GM10847 (cell line): ENCODE data around the gene GALNT17.

Source experiments
- POLR2A ChIP-seq: IDR thresholded peaks from 2 replicates; pipeline ENCODE4 v1.6.1; 2011; ENCODE audit not compliant: insufficient read length; ENCODE audit errors: extremely low read depth

Gene GALNT17

GRCh38 chr7:71627651-71628050, 495.7 kb downstream of the GALNT17 start:
- no peak for TF ChIP-seq POLR2A

DNA sequence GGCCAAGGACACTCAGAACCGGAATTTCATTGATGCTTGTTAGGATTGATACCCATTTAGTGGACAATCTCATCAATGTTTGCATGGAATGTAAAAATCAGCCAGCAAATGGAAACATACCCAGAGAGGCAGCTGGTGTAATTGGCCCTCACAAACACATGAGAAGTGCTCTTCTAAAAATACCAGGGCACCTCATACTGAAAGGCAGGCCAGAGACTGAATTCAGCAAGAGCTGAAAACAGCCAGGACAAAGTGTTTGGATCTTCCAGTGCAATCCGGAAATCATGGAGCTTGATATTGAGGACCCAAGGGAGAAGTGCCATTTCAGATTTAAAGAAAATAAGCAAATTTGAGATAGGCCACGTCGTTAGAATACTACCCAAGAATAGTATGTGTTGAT, 498.6 kb downstream of the GALNT17 start:
- TF ChIP-seq POLR2A, result no peak

- TF ChIP-seq POLR2A, result no peak
Measured at GRCh38 chr7:71633551-71634008, 501.6 kb downstream of the GALNT17 start.

- TF ChIP-seq POLR2A, result no peak
Measured at GRCh38 chr7:71636329-71636728, 504.4 kb downstream of the GALNT17 start.

- TF ChIP-seq POLR2A, result no peak
Measured at GRCh38 chr7:71637578-71637977, 505.6 kb downstream of the GALNT17 start.

GRCh38 chr7:71638108-71638507, 506.2 kb downstream of the GALNT17 start:
- TF ChIP-seq POLR2A, result no peak

DNA sequence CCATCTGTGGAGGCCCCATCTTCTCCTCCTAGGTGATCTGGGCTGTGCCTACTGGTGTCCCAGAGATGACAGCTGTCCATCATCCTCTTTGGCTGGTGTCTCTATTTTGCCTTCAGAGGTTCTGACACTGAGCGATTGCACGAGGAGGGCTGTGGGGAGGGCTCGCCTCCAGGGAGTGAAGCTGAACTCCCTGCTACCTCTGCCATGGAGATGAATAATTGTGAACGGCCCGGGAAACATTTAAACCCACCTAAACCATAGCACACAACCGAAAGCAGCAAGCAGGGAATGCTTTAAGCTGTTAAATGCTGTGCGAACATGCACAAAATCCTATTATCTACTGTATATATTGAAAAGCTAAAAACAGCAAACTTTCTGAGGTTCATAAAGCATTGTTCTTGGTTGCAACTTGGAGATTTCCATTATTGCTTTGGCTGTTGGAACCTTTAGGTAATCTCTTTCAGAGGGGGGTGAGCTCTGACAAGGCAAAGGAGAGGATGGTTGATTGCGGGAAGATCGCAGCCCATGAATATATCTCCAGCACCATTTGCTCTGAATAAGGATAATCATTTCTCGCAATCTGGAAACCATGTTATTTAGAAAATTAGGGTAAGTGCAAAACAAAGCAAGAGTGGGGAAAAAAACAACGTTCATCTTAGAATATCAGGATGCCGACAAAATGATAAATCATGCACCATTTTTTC, 507.6 kb downstream of the GALNT17 start:
- no peak for TF ChIP-seq POLR2A

DNA sequence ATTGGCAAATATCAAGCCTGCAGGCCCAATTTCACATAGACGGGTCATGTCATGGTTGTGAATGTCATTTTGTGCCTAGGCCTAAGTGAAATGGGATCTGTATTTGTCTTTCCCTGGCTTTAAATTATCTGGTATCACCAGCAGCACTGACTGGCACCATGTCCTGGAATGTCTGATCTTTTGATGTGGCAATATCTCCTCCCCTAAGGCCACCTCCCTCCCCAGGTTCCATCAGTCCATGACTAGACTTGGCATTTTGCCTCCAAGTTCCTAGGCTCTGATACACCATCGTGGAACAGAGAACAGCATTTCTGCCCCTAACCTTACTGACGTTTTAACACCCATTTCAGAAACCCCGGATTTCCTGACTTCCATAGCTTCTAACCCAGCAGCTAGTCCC, 513.9 kb downstream of the GALNT17 start:
- no peak for TF ChIP-seq POLR2A

DNA sequence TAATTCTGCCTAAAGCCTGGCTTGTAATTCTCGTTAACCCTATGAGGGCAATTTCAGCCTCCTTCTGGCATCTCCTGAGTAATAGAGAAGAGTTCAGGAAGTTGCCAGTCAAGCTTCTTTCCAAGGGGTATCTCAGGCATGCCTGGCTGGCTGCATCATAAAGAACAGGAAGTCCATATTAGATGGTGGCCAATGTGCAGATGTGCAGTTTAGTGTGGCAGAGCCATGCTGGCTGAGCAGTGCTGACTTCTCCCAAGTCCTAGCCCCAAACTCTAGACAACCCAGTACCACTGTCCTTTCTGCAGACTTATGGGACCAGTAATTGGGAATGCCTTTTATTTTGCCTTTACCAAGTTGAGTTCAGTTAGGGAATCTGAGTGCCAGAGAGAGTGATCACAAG, 517.9 kb downstream of the GALNT17 start:
- TF ChIP-seq POLR2A, result no peak

DNA sequence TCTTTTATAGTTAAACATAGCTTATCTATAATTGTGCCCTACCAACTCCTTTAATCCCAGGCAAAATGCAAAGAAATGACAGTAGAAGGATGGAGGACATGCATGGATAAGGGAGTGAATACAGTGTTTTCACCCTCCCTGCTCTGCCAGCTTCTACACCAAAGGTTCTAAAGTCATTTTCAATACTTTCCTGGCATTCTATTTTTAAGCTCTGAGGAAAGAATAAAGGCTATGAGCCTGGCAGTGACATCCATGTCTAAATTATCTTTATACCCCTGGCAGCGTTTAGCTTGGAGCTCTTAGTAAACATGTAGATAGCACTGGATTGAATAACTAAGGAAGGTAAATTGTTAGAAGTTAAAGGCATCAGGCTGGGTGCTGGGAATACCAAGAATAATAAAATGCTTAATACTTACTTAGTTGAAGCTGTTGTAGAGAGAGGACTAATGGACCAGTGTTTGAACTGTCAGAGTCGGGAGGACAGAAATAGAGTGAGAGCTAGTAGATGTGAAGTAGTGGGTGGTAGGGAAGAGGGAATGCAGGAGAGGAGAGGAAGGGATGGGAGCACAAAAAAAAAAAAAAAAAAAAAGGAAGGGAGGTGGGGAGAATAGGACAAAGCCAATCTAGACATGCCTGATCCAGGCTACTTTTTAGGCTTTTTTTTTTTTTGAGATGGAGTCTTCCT, 518.9 kb downstream of the GALNT17 start:
- no peak for TF ChIP-seq POLR2A

GRCh38 chr7:71652510-71652909, 520.6 kb downstream of the GALNT17 start:
- TF ChIP-seq POLR2A, result no peak

DNA sequence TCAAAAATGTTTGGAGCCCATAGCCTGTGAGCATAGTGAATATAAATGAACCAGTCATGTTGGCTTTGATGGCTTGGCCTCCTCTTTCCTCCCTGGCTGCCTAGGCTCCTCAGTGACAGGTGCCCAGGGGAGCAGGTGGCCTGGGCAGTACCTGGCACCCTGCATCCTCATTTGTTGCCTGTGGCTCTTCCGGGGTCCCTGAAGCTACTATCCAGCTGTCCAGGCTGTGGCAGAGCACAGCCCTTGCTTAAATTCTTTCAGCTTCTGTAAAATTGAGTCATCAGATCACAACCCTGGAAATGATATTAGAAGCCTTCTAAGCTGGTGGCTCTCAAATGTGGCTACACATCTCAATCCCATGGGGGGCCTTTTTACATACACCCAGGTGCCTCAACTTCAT, 525.4 kb downstream of the GALNT17 start:
- TF ChIP-seq POLR2A, result no peak

- TF ChIP-seq POLR2A, result no peak
Measured at GRCh38 chr7:71659622-71660021, 527.7 kb downstream of the GALNT17 start.

DNA sequence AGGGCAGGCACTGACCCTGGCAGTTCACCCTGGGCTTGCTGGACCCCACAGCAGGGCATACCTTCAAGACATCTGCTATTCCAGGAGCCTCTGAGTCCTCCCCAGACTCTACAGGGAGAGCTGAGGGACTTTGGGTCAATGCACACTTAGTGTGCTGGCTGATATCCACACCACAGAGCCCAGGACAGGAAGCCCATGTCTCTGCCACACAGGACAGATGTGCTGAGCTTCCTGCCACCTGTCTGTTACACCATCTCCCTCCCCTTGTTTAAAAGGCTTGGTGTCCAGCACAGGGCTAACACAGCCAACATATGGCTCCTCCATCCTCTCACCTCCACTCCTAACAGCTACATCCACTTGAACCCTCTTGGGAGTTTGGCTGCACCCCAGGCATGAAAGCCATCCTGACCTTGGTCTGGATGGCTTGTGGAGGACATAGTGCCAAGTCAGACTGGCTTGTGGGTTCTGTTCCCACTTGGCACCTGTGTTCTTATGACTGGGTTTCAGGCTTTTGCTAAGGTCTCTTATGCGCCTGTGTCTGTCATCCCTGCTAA, 529.8 kb downstream of the GALNT17 start:
- TF ChIP-seq POLR2A, result no peak

GRCh38 chr7:71665716-71666115, 533.8 kb downstream of the GALNT17 start:
- no peak for TF ChIP-seq POLR2A

- TF ChIP-seq POLR2A, result no peak
Measured at GRCh38 chr7:71668572-71668971, 536.6 kb downstream of the GALNT17 start.
